ENCODE results near the gene TBC1D25. TPM values are rescaled to one million over a fixed set of nuclear protein-coding genes. Genes with fewer than 3 reads are reported as not detected.

Gene TBC1D25
- total and polyA plus RNA-seq, 4 donors = 2.6 to 5.8 (median 3.3) TPM

DNA sequence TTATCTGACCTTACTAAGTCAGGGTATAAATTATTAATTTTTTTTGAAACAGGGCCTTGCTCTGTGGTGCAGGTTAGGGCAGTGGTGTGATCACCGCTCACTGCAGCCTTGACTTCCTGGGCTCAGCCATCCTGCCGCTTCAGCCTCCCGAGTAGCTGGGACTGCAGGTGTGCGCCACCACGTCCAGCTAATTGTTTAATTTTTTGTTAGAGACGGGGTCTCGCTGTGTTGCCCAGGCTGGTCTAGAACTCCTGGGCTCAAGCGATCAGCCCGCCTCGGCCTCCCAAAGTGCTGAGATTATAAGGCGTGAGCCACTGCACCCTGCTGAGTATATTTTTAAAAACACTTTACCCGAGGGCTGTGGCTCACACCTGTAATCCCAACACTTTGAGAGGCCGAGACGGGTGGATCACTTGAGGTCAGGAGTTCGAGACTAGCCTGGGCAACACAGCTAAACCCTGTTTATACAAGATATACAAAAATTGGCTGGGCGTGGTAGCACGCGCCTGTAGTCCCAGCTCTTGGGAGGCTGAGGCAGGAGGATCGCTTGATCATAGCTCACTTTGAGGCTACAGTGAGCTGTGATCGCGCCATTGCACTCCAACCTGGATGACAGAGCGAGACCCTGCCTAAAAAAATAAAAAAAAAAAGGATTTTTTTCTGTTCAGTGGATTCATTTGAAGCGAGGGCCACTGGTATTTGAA is 721 bp upstream of the TBC1D25 start:
- DNase-seq (ENCODE audit: low spot score) = no peak
- TF ChIP-seq, protein P1, sequence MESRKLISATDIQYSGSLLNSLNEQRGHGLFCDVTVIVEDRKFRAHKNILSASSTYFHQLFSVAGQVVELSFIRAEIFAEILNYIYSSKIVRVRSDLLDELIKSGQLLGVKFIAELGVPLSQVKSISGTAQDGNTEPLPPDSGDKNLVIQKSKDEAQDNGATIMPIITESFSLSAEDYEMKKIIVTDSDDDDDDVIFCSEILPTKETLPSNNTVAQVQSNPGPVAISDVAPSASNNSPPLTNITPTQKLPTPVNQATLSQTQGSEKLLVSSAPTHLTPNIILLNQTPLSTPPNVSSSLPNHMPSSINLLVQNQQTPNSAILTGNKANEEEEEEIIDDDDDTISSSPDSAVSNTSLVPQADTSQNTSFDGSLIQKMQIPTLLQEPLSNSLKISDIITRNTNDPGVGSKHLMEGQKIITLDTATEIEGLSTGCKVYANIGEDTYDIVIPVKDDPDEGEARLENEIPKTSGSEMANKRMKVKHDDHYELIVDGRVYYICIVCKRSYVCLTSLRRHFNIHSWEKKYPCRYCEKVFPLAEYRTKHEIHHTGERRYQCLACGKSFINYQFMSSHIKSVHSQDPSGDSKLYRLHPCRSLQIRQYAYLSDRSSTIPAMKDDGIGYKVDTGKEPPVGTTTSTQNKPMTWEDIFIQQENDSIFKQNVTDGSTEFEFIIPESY (IDR thresholded peaks at IDR 0.05) = no peak
- TF ChIP-seq FOXA1 (IDR thresholded peaks at IDR 0.05) (no peak), JUND (IDR thresholded peaks at IDR 0.05) (peak in 1 of 2 donors; percentile 71), GABPA (IDR thresholded peaks at IDR 0.05 in 1 of 2, conservative IDR thresholded peaks at IDR 0.05 in 1 of 2) (no peak)
- TF ChIP-seq, protein P2, sequence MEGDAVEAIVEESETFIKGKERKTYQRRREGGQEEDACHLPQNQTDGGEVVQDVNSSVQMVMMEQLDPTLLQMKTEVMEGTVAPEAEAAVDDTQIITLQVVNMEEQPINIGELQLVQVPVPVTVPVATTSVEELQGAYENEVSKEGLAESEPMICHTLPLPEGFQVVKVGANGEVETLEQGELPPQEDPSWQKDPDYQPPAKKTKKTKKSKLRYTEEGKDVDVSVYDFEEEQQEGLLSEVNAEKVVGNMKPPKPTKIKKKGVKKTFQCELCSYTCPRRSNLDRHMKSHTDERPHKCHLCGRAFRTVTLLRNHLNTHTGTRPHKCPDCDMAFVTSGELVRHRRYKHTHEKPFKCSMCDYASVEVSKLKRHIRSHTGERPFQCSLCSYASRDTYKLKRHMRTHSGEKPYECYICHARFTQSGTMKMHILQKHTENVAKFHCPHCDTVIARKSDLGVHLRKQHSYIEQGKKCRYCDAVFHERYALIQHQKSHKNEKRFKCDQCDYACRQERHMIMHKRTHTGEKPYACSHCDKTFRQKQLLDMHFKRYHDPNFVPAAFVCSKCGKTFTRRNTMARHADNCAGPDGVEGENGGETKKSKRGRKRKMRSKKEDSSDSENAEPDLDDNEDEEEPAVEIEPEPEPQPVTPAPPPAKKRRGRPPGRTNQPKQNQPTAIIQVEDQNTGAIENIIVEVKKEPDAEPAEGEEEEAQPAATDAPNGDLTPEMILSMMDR (IDR thresholded peaks at IDR 0.05; ENCODE audit: low read depth, low read length, missing input control) = no peak
- WGBS = 88% methylated on average over 23 of the region's 23 CpGs
- H3K4me1 ChIP-seq (ENCODE audit: control insufficient read depth in 4 of 4, insufficient read depth in 4 of 4, low read length in 3 of 4) = peaks cover 1 to 10% (median 5%) of the 10 kb centered on the region in 4 donors
- H3K27me3 ChIP-seq (ENCODE audit: control insufficient read depth in 4 of 4, insufficient read depth in 4 of 4, low read length in 3 of 4) = no peaks in the 10 kb centered on the region
- H3K36me3 ChIP-seq (ENCODE audit: control insufficient read depth in 4 of 4, insufficient read depth in 3 of 4, low read depth in 1 of 4, low read length in 3 of 4) = peaks cover 0 to under 1% (median 0%) of the 10 kb centered on the region in 4 donors
- no peaks in the 10 kb centered on the region for H3K9me3 ChIP-seq (ENCODE audit: control insufficient read depth in 4 of 4, low read length in 3 of 4)
- peak overlapping the region; percentile 66 to 87 for H3K27ac ChIP-seq (ENCODE audit: low read depth in 1 of 2, low read length in 2 of 2)
- H3K9ac ChIP-seq (ENCODE audit: low read depth in 1 of 2, low read length in 2 of 2) = no peak overlapping the region
- H3K4me3 ChIP-seq (ENCODE audit: low read depth in 1 of 3, low read length in 3 of 3) = no peak overlapping the region

DNA sequence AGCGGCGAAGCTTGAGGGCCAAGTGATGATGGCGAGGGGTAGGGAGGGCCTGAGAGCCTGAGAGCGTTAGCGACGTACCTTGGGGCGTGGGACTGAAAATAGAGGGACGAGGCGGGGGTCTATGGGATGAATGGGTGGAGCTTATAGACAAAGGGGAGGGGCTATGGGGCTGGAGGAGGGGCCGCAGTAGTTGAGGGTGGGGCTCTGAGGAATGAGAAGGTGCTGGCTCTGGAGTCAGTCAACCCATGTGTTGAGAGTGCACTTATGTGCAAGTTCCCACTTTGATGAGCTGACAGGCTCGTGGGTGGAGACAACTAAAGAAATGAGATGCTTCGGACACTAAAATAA is 488 bp downstream of the TBC1D25 start:
- peaks cover 0 to 5% (median 3%) of the 10 kb centered on the region in 4 donors for H3K36me3 ChIP-seq (ENCODE audit: control insufficient read depth in 4 of 4, insufficient read depth in 3 of 4, low read depth in 1 of 4, low read length in 3 of 4)
- no peaks in the 10 kb centered on the region for H3K27me3 ChIP-seq (ENCODE audit: control insufficient read depth in 4 of 4, insufficient read depth in 4 of 4, low read length in 3 of 4)
- peaks cover 1 to 10% (median 5%) of the 10 kb centered on the region in 4 donors for H3K4me1 ChIP-seq (ENCODE audit: control insufficient read depth in 4 of 4, insufficient read depth in 4 of 4, low read length in 3 of 4)
- TF ChIP-seq YY1 (IDR thresholded peaks at IDR 0.05) = no peak
- TF ChIP-seq EGR1 (IDR thresholded peaks at IDR 0.05; ENCODE audit: low read depth in 2 of 2) = no peak
- TF ChIP-seq, protein P3, sequence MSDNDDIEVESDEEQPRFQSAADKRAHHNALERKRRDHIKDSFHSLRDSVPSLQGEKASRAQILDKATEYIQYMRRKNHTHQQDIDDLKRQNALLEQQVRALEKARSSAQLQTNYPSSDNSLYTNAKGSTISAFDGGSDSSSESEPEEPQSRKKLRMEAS (IDR thresholded peaks at IDR 0.05) = no peak
- TF ChIP-seq RXRA (IDR thresholded peaks at IDR 0.05) = no peak
- no peak for TF ChIP-seq TAF1 (conservative IDR thresholded peaks at IDR 0.05)
- no peak for TF ChIP-seq JUND (IDR thresholded peaks at IDR 0.05)
- TF ChIP-seq, protein P1 (IDR thresholded peaks at IDR 0.05) = no peak
- TF ChIP-seq GABPA (IDR thresholded peaks at IDR 0.05 in 1 of 2, conservative IDR thresholded peaks at IDR 0.05 in 1 of 2) = no peak
- no peak for TF ChIP-seq RAD21 (IDR thresholded peaks at IDR 0.05)
- DNase-seq (ENCODE audit: low spot score) = peak; percentile 54
- H3K9me3 ChIP-seq (ENCODE audit: control insufficient read depth in 4 of 4, low read length in 3 of 4) = no peaks in the 10 kb centered on the region
- 5% methylated on average over 12 of the region's 12 CpGs for WGBS
- H3K4me3 ChIP-seq (ENCODE audit: low read depth in 1 of 3, low read length in 3 of 3) = peak overlapping the region; percentile 68 to 81 (median 74)
- peak overlapping the region; percentile 85 to 87 for H3K27ac ChIP-seq (ENCODE audit: low read depth in 1 of 2, low read length in 2 of 2)
- peak overlapping the region; percentile 47 to 71 for H3K9ac ChIP-seq (ENCODE audit: low read depth in 1 of 2, low read length in 2 of 2)

Measured in liver (tissue), 9 donors.